GM12872 (cell line): ENCODE measurements around the gene IL3.

Experiments
- TF ChIP-seq, protein P1 (sequence below): IDR thresholded peaks from 3 replicates; pipeline ENCODE4 v1.5.1; 2011; ENCODE audit warnings: low read depth, mild to moderate bottlenecking, low read length, moderate library complexity; ENCODE audit not compliant: insufficient read depth

IL3 gene

DNA sequence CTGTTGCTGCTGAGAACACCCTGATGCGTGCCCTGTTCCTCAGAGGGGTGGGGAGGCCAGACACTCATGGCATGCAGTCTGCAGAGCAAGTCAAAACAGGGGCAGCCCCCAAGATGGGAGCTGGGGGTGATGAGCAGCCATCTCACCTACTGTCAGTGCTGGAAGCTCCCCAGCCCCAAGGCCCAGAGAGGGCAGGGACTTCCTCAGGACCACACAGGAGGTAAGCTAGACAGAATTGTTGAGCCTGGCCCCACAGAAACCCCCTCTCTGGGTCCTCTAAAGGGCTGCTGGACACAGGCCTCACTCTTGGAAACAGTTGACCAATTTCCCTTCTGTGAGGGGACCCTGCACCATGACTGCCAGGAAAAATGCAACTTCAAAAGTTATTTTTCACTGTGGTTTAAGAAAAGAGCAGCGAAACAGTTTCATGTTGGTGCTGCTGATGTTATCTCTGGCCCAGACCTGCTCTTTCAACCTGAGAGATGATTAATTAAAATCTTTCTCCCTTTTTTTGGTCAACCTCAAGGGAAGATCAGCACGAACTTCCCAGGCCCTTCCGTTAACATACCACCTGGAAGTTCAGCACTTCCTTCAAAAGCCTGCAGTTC, 22.7 kb downstream of the IL3 start:
- TF ChIP-seq, protein P1, sequence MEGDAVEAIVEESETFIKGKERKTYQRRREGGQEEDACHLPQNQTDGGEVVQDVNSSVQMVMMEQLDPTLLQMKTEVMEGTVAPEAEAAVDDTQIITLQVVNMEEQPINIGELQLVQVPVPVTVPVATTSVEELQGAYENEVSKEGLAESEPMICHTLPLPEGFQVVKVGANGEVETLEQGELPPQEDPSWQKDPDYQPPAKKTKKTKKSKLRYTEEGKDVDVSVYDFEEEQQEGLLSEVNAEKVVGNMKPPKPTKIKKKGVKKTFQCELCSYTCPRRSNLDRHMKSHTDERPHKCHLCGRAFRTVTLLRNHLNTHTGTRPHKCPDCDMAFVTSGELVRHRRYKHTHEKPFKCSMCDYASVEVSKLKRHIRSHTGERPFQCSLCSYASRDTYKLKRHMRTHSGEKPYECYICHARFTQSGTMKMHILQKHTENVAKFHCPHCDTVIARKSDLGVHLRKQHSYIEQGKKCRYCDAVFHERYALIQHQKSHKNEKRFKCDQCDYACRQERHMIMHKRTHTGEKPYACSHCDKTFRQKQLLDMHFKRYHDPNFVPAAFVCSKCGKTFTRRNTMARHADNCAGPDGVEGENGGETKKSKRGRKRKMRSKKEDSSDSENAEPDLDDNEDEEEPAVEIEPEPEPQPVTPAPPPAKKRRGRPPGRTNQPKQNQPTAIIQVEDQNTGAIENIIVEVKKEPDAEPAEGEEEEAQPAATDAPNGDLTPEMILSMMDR: no peak

- TF ChIP-seq, protein P1: no peak
These were observed 25.2 kb downstream of the IL3 start for GRCh38 chr5:132085686-132086085.

GRCh38 chr5:132086277-132086794, 25.9 kb downstream of the IL3 start:
- TF ChIP-seq, protein P1: no peak

DNA sequence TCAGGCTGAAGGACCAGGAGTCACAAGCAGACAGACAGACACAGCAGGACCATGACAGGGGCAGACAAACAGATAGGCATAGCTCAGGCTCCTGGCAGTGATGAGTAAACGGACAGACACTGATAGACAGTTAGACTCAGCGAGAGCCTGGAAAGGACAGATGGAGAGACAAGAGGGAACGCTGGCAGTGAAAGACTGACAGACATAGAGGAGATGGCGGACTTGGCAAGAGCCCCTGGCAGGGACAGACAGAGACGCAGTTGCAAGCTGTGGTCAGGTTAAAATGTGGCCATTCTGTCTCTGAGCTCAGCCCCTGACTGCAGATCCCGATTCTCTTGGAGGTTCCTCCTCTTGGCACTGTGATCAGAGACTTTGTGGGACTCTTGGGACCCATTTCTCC, 26.7 kb downstream of the IL3 start:
- TF ChIP-seq, protein P1: no peak

DNA sequence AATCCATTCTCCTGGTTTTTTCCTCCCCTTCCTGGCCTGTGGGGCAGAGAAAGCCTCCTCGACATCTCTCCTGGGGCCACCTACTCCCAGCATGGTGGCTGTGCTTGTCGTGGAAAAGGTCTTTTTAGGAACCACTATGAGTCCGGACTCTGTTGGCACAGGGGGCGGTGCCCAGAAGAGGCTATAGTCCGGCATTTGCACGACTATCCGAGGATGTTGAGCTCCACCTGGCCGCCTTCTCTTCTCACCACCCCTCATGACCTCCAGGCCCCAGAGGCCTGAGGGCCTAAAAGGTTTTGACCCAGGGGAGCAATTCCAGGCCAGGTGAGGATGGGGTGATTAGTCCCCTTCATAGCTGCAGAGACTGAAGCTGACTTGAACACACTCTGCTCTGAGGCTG, 27.2 kb downstream of the IL3 start:
- TF ChIP-seq, protein P1: no peak

DNA sequence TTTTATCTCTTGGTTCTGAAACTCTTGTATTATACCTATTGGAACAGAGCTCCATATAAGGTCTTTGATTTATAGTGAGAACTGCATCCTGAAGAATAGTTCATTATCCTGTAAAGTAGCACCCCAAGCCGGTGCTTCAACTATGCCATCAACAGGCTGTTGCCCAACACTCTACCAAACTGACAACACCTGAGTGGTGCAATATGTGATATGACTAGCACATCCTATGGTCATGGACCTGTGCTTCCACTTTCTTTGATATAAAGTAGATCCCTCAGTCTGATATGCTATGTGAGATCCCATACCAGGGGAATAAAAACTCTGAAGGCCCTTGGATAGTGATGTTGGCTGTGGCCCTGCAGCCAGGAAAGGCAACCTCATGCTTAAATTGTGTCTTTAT, 28.9 kb downstream of the IL3 start:
- TF ChIP-seq, protein P1: no peak

GRCh38 chr5:132090107-132090506, 29.7 kb downstream of the IL3 start:
- TF ChIP-seq, protein P1: no peak
